Gastrocnemius medialis (tissue), 4 donors: ENCODE measurements around the gene SELENOM. TPM values are rescaled to one million over a fixed set of nuclear protein-coding genes. Genes with fewer than 3 reads are reported as not detected.

Source experiments
- ATAC-seq, 2 donors: fragments of 150-250 bp; one replicate each; pipeline ENCODE4 v1.9.1; 2016
- DNase-seq, 2 donors: peaks; one replicate each; pipeline ENCODE4 v3.0.0-alpha.2; 2019
- H3K27ac ChIP-seq, 4 donors: fragments of 200-600 bp; sonication (generic); 1 replicate in 1 of 4; 2 replicates in 3 of 4; pipeline ENCODE4 v1.5.1; 2016 to 2018; ENCODE audit warnings: mild to moderate bottlenecking in 2 of 4, moderate library complexity in 1 of 4
- H3K27me3 ChIP-seq, 3 donors: fragments of 200-600 bp; sonication (generic) in 2 of 3; 1 replicate in 1 of 3; 2 replicates in 2 of 3; pipeline versions ENCODE4 v1.5.1 to v1.6.0; 2016 to 2019; ENCODE audit warnings: mild to moderate bottlenecking in 1 of 3, moderate library complexity in 1 of 3
- H3K36me3 ChIP-seq, 2 donors: fragments of 200-600 bp; sonication (generic) in 1 of 2; one replicate each; pipeline ENCODE4 v1.5.1; 2017 to 2018
- H3K4me1 ChIP-seq, 2 donors: fragments of 200-600 bp; sonication (generic) in 1 of 2; one replicate each; pipeline ENCODE4 v1.5.1; 2016 to 2017; ENCODE audit warnings: mild to moderate bottlenecking in 2 of 2
- H3K4me3 ChIP-seq, 4 donors: fragments of 200-600 bp; sonication (generic) in 3 of 4; 1 replicate in 1 of 4; 2 replicates in 3 of 4; pipeline ENCODE4 v1.5.1; 2016 to 2019; ENCODE audit warnings: mild to moderate bottlenecking in 2 of 4
- H3K9me3 ChIP-seq, 3 donors: fragments of 200-600 bp; sonication (generic) in 2 of 3; 1 replicate in 1 of 3; 2 replicates in 2 of 3; pipeline ENCODE4 v1.5.1; 2016 to 2019
- POLR2A ChIP-seq, 2 donors: fragments of 450-650 bp; IDR thresholded peaks; one replicate each; pipeline ENCODE4 v1.6.1; 2017; ENCODE audit warnings: antibody characterized with exemption in 2 of 2, mild to moderate bottlenecking in 2 of 2, moderate library complexity in 2 of 2
- in situ Hi-C, 4 donors: fragments of 200-750 bp; cut with MboI; loops; one replicate each; pipeline versions ENCODE4 v1.15.0 to v1.8.0; 2017; ENCODE audit warnings: low sequenced_read_pairs in 4 of 4
- intact Hi-C: fragments of 100-400 bp; cut with DNase I; formaldehyde crosslinking; loops from one replicate; pipeline ENCODE4 v1.15.1; 2023; ENCODE audit warnings: low total_unique reads
- total RNA-seq, 4 donors: library from RNA; depleted of rRNA; stranded (reverse); fragments of >200 nt; gene quantifications; one replicate each; pipeline versions ENCODE4 v1.1.0 to v1.2.3, GENCODE V29; 2016
- TF ChIP-seq, protein P1 (sequence below), 5 experiments: fragments of 450-650 bp in 3 of 5; fragments of 200-600 bp in 2 of 5; sonication (generic) in 2 of 5; IDR thresholded peaks in 4 of 5; conservative IDR thresholded peaks in 1 of 5; 1 replicate in 4 of 5; 2 replicates in 1 of 5; pipeline ENCODE4 v1.5.1; 2016 to 2019; ENCODE audit warnings: antibody characterized with exemption in 5 of 5, mild to moderate bottlenecking in 3 of 5, moderate library complexity in 3 of 5

Gene SELENOM
- total RNA-seq, 4 donors from 2014 or later, result 144 to 184 (median 157) TPM

- intact Hi-C loops, result loop anchor here (1.0 kb wide), 2 partner anchors 9 to 14 kb away; partner anchors contain the start of gene SELENOM
- peak overlapping the region; percentile 93 to 98 (median 95) for H3K27ac ChIP-seq
- in situ Hi-C loops, result loop anchor here in 2 of 4 donors (5.0 to 10.0 kb wide), 3 partner anchors 54 to 142 kb away; no protein-coding TSS in a partner anchor
- TF ChIP-seq, protein P1, sequence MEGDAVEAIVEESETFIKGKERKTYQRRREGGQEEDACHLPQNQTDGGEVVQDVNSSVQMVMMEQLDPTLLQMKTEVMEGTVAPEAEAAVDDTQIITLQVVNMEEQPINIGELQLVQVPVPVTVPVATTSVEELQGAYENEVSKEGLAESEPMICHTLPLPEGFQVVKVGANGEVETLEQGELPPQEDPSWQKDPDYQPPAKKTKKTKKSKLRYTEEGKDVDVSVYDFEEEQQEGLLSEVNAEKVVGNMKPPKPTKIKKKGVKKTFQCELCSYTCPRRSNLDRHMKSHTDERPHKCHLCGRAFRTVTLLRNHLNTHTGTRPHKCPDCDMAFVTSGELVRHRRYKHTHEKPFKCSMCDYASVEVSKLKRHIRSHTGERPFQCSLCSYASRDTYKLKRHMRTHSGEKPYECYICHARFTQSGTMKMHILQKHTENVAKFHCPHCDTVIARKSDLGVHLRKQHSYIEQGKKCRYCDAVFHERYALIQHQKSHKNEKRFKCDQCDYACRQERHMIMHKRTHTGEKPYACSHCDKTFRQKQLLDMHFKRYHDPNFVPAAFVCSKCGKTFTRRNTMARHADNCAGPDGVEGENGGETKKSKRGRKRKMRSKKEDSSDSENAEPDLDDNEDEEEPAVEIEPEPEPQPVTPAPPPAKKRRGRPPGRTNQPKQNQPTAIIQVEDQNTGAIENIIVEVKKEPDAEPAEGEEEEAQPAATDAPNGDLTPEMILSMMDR (IDR thresholded peaks at IDR 0.05 in 4 of 5, conservative IDR thresholded peaks at IDR 0.05 in 1 of 5), result no peak
- TF ChIP-seq POLR2A (IDR thresholded peaks at IDR 0.05), result peak; percentile 55 to 84
- H3K4me3 ChIP-seq, result peak overlapping the region; percentile 53 to 62 (median 59)
- DNase-seq, result peak; percentile 79 to 93
- peaks cover 0 to 41% of the 10 kb centered on the region in 2 donors for H3K36me3 ChIP-seq
- H3K9me3 ChIP-seq, result no peaks in the 10 kb centered on the region
- peaks cover 35 to 64% of the 10 kb centered on the region in 2 donors for H3K4me1 ChIP-seq
- ATAC-seq, result peak; percentile 71 to 75
- no peaks in the 10 kb centered on the region for H3K27me3 ChIP-seq
These were observed 14.1 kb downstream of the SELENOM start for GRCh38 chr22:31093086-31093850.

- peaks cover 33 to 56% of the 10 kb centered on the region in 2 donors for H3K4me1 ChIP-seq
- H3K27me3 ChIP-seq, result no peaks in the 10 kb centered on the region
- H3K36me3 ChIP-seq, result peaks cover 0 to 37% of the 10 kb centered on the region in 2 donors
- peak overlapping the region; percentile 93 to 98 (median 95) for H3K27ac ChIP-seq
- TF ChIP-seq, protein P1 (IDR thresholded peaks at IDR 0.05 in 4 of 5, conservative IDR thresholded peaks at IDR 0.05 in 1 of 5), result no peak
- no peak for TF ChIP-seq POLR2A (IDR thresholded peaks at IDR 0.05)
- no peak for ATAC-seq
- DNase-seq, result no peak
- no peak overlapping the region for H3K4me3 ChIP-seq
- H3K9me3 ChIP-seq, result no peaks in the 10 kb centered on the region
- intact Hi-C loops (no loop called here), in situ Hi-C loops (loop anchor here in 2 of 4 donors (5.0 to 10.0 kb wide), 3 partner anchors 55 to 143 kb away; no protein-coding TSS in a partner anchor)
These were observed 15.2 kb downstream of the SELENOM start for GRCh38 chr22:31092161-31092560.

DNA sequence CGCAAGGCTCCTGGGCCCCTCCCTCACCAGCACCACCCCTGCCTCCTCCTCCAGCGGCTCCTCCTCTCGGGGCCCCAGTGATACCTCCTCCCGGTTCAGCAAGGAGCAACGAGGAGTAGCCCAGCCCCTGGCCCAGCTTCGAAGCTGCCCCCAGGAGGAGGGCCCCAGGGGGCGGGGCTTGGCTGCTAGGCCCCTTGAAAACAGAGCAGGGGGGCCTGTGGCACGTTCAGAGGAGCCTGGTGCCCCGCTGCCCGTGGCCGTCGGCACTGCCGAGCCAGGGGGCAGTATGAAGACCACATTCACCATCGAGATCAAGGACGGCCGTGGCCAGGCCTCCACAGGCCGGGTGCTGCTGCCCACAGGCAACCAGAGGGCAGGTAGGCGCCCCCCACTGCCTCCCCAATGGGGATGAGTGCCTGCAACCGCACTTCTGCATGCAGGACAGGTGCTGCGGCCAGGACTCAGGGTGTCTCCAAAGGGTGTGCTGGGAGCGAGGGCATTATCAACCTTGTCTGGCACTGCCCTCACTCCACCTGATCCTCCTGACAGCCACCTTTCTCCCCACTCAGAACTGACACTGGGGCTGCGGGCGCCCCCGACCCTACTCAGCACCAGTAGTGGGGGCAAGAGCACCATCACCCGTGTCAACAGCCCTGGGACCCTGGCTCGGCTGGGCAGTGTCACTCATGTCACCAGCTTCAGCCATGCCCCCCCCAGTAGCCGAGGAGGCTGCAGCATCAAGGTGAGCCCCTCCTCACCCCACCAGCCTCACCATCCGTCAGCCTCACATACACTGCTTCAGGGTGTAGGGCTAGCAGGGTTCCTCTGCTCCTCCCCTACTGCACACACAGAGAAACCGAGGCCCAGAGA lies 16.0 kb downstream of the SELENOM start:
- Histone ChIP-seq H3K27me3 (no peaks in the 10 kb centered on the region), H3K27ac (peak overlapping the region in 2 of 4 donors; percentile 93 to 95), H3K9me3 (no peaks in the 10 kb centered on the region), H3K4me3 (no peak overlapping the region), H3K36me3 (peaks cover 0 to 28% of the 10 kb centered on the region in 2 donors), H3K4me1 (peaks cover 33 to 54% of the 10 kb centered on the region in 2 donors)
- in situ Hi-C loops, result loop anchor here in 2 of 4 donors (5.0 to 10.0 kb wide), 3 partner anchors 56 to 143 kb away; no protein-coding TSS in a partner anchor
- intact Hi-C loops, result no loop called here
- DNase-seq (peak in 1 of 2 donors; percentile 14), ATAC-seq (no peak)
- TF ChIP-seq, protein P1 (IDR thresholded peaks at IDR 0.05 in 4 of 5, conservative IDR thresholded peaks at IDR 0.05 in 1 of 5), result no peak
- no peak for TF ChIP-seq POLR2A (IDR thresholded peaks at IDR 0.05)

- Histone ChIP-seq H3K4me3 (no peak overlapping the region), H3K27me3 (no peaks in the 10 kb centered on the region), H3K27ac (peak overlapping the region in 2 of 4 donors; percentile 9 to 13), H3K36me3 (peaks cover 0 to 20% of the 10 kb centered on the region in 2 donors), H3K4me1 (peaks cover 40 to 45% of the 10 kb centered on the region in 2 donors), H3K9me3 (no peaks in the 10 kb centered on the region)
- intact Hi-C loops, result no loop called here
- TF ChIP-seq, protein P1 (IDR thresholded peaks at IDR 0.05 in 4 of 5, conservative IDR thresholded peaks at IDR 0.05 in 1 of 5), result no peak
- no peak for TF ChIP-seq POLR2A (IDR thresholded peaks at IDR 0.05)
- DNase-seq, result no peak
- ATAC-seq, result no peak
- in situ Hi-C loops, result loop anchor here in 2 of 4 donors (5.0 to 10.0 kb wide), 3 partner anchors 57 to 144 kb away; no protein-coding TSS in a partner anchor
These were observed 16.9 kb downstream of the SELENOM start for GRCh38 chr22:31090217-31091085.
